Right atrium auricular region (tissue), 2 donors: ENCODE data around the gene ARHGEF12. TPM values are rescaled to one million over a fixed set of nuclear protein-coding genes. Genes with fewer than 3 reads are reported as not detected.

ENCODE experiments used
- DNase-seq: peaks from one replicate; pipeline ENCODE4 v3.0.0-alpha.2; 2019; ENCODE audit warnings: low spot score
- H3K27ac ChIP-seq, 2 donors: fragments of 200-600 bp; sonication (generic); 1 replicate in 1 of 2; 2 replicates in 1 of 2; pipeline ENCODE4 v1.5.1; 2016 to 2019
- H3K27me3 ChIP-seq, 2 donors: fragments of 200-600 bp; sonication (generic); one replicate each; pipeline versions ENCODE4 v1.5.1 to v1.6.0; 2017 to 2019
- H3K36me3 ChIP-seq: fragments of 200-600 bp; sonication (generic); one replicate; pipeline ENCODE4 v1.5.1; 2016
- H3K4me1 ChIP-seq, 2 donors: fragments of 200-600 bp; sonication (generic); one replicate each; pipeline versions ENCODE4 v1.5.1 to v1.6.0; 2017 to 2019
- H3K4me3 ChIP-seq, 2 donors: fragments of 200-600 bp; sonication (generic); 1 replicate in 1 of 2; 2 replicates in 1 of 2; pipeline ENCODE4 v1.5.1; 2017 to 2019; ENCODE audit warnings: mild to moderate bottlenecking in 1 of 2, moderate library complexity in 1 of 2
- H3K9me3 ChIP-seq, 2 donors: fragments of 200-600 bp; sonication (generic); one replicate each; pipeline ENCODE4 v1.5.1; 2019
- CTCF ChIP-seq, 2 donors: fragments of 200-600 bp; sonication (generic); IDR thresholded peaks; one replicate each; pipeline ENCODE4 v1.5.1; 2019; ENCODE audit warnings: antibody characterized with exemption in 2 of 2
- total RNA-seq, 2 donors: library from RNA; depleted of rRNA; stranded (reverse); fragments of >200 nt; gene quantifications; one replicate each; pipeline ENCODE4 v1.1.0, GENCODE V29; 2016

The ARHGEF12 gene
- total RNA-seq, 2 donors from 2014 or later: 84.0 to 87.2 TPM

- Histone ChIP-seq H3K27me3 (no peaks in the 10 kb centered on the region), H3K9me3 (no peaks in the 10 kb centered on the region), H3K4me1 (peaks cover 0 to 47% of the 10 kb centered on the region in 2 donors), H3K36me3 (no peaks in the 10 kb centered on the region), H3K4me3 (no peak overlapping the region), H3K27ac (peak overlapping the region in 1 of 2 donors; percentile 19)
- TF ChIP-seq CTCF (IDR thresholded peaks at IDR 0.05): no peak
- DNase-seq: no peak
Observed at GRCh38 chr11:120392793-120393192, 56.6 kb downstream of the ARHGEF12 start.

- no peaks in the 10 kb centered on the region for H3K9me3 ChIP-seq
- DNase-seq: no peak
- H3K27ac ChIP-seq: no peak overlapping the region
- H3K4me3 ChIP-seq: no peak overlapping the region
- H3K4me1 ChIP-seq: peaks cover 0 to 51% of the 10 kb centered on the region in 2 donors
- TF ChIP-seq CTCF (IDR thresholded peaks at IDR 0.05): no peak
- H3K36me3 ChIP-seq: no peaks in the 10 kb centered on the region
- no peaks in the 10 kb centered on the region for H3K27me3 ChIP-seq
Observed at GRCh38 chr11:120394119-120394518, 57.9 kb downstream of the ARHGEF12 start.

GRCh38 chr11:120395778-120396177, 59.6 kb downstream of the ARHGEF12 start:
- no peaks in the 10 kb centered on the region for H3K36me3 ChIP-seq
- no peaks in the 10 kb centered on the region for H3K9me3 ChIP-seq
- no peak for TF ChIP-seq CTCF (IDR thresholded peaks at IDR 0.05)
- DNase-seq: no peak
- H3K27me3 ChIP-seq: no peaks in the 10 kb centered on the region
- H3K27ac ChIP-seq: no peak overlapping the region
- no peak overlapping the region for H3K4me3 ChIP-seq
- H3K4me1 ChIP-seq: peaks cover 0 to 59% of the 10 kb centered on the region in 2 donors

GRCh38 chr11:120398132-120398531, 61.9 kb downstream of the ARHGEF12 start:
- DNase-seq: no peak
- Histone ChIP-seq H3K36me3 (no peaks in the 10 kb centered on the region), H3K27ac (no peak overlapping the region), H3K4me3 (no peak overlapping the region), H3K9me3 (no peaks in the 10 kb centered on the region), H3K27me3 (no peaks in the 10 kb centered on the region), H3K4me1 (peaks cover 0 to 51% of the 10 kb centered on the region in 2 donors)
- TF ChIP-seq CTCF (IDR thresholded peaks at IDR 0.05): no peak

- no peak for DNase-seq
- H3K9me3 ChIP-seq: no peaks in the 10 kb centered on the region
- H3K4me1 ChIP-seq: peaks cover 0 to 52% of the 10 kb centered on the region in 2 donors
- no peaks in the 10 kb centered on the region for H3K27me3 ChIP-seq
- no peaks in the 10 kb centered on the region for H3K36me3 ChIP-seq
- no peak overlapping the region for H3K4me3 ChIP-seq
- H3K27ac ChIP-seq: no peak overlapping the region
- no peak for TF ChIP-seq CTCF (IDR thresholded peaks at IDR 0.05)
Observed at GRCh38 chr11:120399307-120399706, 63.1 kb downstream of the ARHGEF12 start.
